NCI-H187 treated with DMSO at 0.1 percent for 48 hours (cell line): ENCODE data around the gene NSF.

Source experiments
- DNase-seq: peaks from one replicate; lab custom pipeline; 2025; lab: John Stamatoyannopoulos, UW

The NSF gene

GRCh38 chr17:46717999-46718398 lies 127.5 kb downstream of the NSF start:
- DNase-seq: no peak

- DNase-seq: no peak
These were observed 129.4 kb downstream of the NSF start for GRCh38 chr17:46719891-46720290.

DNA sequence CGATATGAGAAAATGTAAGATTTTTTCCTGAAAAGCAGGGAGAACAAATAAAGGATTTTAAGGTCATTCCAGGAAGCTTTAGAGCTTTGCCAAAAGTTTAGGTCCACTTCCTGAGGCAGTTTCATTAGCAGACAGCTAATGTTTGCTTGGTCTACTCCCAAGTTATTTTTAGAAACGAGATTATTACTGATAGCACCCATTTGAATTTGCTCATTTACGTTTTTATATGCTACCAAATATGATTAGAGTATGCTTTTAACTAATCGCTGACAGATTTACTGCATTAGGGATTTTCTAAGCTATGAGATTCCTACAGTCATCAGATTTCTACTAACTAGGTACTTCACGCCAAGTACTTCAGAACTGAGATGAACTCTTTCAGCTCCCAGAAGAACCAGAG lies 129.9 kb downstream of the NSF start:
- DNase-seq: no peak

GRCh38 chr17:46722662-46723285 lies 132.3 kb downstream of the NSF start:
- no peak for DNase-seq

DNA sequence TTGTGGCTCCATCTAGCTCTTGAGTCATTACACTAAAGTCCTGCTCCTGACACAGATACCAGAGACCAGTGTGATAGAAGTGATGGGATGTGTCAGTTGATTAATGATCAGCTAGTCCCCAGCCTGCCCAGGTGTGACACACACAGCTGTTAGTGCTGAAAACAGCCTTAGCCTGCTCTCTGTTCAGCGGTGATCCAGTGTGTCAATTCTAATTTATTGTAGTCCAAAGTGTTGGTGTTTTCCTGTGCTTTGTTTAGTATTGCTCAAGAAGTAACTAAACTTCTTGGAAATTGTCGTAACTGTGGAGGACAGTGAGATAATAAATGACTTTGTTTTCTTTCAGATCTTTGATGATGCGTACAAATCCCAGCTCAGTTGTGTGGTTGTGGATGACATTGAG lies 135.7 kb downstream of the NSF start:
- no peak for DNase-seq

DNA sequence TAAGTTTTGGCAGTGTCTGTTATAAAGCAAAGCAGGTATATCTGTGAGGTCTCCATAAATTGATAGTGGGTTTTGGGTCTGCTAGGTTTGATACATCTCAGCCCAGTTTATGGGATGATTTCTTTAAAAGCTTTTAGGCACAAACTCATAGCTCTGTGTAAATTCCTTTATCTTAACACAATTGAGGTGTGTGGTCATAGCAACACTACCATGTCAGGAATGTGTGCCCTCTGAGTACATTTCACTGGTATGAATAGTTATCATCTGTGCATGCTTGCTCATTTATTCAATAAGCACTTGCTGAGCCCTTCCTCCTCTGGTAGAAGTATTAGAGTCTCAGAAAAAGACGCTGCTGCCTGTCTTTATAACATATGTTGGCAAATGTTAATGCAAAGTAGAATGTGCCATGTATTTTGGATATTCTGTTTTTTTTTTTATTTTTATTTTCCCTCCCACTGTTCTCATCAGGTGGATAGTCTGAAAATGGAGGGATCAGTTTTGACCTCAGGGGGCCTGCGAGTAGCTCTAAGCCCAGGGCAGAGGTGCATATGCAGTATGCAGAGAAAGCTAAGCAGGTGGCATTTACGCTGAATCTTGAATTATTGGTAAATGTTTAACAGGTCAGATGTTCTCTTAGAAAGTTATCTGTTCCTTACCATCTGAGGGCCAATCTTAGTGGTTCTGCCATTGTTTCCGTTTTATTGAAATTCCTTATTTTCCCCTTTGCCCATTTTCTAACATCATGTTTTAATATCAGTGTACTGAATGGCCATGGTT lies 137.3 kb downstream of the NSF start:
- DNase-seq: no peak

DNA sequence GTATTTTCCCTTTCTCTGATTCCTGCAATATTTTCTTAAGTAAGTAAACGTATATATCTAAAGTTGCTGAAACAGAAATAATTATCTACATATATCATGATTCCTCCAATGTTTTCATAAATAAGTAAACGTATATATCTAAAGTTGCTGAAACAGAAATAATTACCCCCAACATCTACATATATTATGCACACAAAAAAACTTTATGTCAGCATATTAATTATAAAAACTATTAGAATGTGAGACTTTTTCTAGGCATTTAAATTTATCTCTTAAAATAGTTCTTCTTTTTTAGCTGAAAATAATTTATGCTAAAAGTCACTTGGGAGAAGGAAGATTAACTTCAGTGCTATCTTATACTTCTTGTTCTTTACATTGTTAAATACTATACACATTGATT lies 139.6 kb downstream of the NSF start:
- no peak for DNase-seq

DNA sequence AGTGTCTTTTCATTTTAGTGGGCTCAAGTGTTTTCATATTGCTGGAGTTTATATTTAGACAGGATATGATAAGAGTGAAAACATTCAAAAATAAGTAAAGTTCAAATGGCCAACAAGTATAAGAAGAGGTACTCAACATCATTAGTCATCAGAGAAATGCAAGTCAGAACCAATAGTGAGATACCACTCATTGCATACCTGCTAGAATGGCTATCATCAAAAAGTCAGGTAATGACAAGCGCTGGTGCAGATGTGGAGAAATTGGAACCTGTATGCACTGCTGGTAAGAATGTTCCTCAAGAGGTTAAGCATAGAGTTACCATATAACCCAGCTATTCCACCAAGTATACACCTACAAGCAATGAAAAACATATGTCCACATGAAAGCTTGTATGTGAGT lies 140.2 kb downstream of the NSF start:
- DNase-seq: no peak

GRCh38 chr17:46732160-46732559 lies 141.7 kb downstream of the NSF start:
- no peak for DNase-seq

GRCh38 chr17:46732754-46733398 lies 142.4 kb downstream of the NSF start:
- DNase-seq: no peak

DNA sequence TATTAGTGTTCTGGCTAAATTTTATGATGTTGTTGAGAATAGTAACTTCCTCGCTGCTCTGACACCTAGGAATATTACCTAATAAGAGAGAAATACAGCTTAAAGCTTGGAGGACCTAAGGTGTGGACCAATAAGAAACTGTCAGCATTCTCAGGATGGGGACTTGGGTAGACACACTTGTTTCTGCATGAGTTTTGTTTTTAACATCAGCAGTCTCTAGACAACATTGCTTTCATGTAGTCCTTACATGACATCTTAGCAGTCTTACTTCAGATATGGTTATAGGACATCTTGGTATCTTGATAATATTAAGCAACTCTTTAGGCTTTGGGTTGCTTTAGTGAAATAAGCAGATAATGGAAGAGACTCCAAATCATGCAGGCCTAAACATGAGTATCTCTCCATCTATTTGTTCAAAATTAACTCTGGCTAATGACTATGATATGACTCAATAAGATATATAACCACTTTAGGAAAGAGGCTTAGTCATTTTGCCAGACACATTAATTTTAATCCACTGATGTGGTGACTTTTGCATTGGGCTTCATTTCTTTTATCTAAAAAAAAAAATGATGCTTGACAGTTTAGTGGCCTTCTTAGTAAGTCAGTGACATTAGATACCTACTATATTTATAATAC lies 143.5 kb downstream of the NSF start:
- no peak for DNase-seq

GRCh38 chr17:46736100-46736499 lies 145.6 kb downstream of the NSF start:
- no peak for DNase-seq

GRCh38 chr17:46737326-46737725 lies 146.9 kb downstream of the NSF start:
- DNase-seq: no peak

DNA sequence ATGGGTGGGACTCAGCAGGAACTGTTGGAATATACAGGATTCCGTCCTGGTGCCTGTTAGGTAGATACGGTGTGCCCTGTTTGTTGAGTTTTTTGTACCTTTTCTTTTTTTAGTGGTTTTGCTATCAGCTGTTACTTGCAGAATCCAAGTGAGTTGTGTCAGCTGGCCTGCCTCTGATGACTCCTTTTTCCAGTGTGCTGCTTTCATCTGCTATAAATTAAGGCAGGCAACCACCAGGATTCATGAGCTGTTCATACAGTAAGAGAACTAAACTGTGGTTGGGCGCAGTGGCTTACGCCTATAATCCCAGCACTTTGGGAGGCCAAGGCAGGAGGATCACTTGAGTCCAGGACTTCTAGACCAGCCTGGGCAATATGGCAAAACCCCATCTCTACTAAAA lies 148.1 kb downstream of the NSF start:
- no peak for DNase-seq

- DNase-seq: no peak
These were observed 149.5 kb downstream of the NSF start for GRCh38 chr17:46739982-46740381.

DNA sequence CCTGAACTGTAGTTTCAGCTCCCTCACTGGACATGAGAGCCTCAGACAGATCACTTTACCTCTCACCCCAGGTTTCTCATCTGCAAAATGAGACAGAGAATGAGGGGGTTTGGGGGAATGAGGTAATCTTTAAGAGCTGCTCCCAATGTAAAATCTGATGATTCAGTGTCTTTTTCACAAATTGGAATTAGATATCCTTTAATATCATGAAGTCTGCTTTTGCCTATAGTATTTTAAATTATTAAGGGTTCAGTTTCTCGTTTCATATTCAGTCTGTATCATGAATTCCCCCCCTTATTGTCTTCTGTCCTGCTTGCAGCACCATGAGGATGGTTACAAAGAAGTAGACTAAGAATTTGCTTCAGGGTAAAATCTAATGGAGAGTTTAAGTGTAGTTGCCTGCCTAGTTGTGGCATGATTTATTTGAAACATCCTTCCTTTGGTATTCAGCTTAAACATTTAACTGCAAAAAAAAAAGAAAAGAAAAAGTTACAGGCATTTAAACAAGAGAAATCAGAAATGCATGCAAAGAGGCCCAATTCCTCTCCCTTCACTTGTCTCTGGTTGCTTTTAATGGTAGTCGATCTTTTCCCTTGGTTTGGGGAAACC lies 150.8 kb downstream of the NSF start:
- DNase-seq: no peak

- DNase-seq: no peak
These were observed 152.2 kb downstream of the NSF start for GRCh38 chr17:46742565-46743270.

GRCh38 chr17:46744441-46744840 lies 154.0 kb downstream of the NSF start:
- DNase-seq: no peak

DNA sequence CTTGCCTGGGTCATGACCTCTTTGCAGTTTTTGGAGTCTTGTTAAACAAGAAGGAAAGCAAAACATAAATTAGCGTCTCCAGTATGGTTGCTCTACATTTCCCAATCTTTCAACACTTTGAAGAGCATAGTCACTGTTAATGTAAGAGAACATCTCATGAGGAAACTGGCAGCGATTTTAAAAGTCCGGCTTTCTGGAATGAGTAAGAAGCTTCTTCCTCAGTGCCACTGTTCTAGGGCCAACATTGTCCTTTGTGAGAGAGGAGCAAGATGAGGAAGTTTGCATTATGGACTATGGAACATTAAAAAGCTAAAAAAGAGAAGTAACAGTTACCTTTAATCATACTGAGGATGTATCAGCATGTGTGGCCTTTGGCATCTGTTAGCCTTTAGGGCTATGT lies 154.9 kb downstream of the NSF start:
- no peak for DNase-seq

DNA sequence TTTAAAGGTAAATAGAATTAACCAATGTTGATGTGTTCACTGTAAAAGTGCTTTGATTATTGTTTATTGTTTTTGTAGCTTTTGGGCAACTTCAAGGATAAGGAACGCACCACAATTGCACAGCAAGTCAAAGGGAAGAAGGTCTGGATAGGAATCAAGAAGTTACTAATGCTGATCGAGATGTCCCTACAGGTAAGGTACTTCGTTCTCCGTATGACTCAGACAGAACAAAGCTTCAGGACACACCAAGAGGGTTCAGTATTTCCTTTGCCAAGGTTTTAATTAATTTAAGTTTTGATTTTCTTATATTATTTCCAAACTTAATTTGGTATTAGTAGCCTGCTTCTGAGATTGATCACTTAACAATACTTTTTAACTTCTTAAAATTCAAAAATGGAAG lies 161.0 kb downstream of the NSF start:
- no peak for DNase-seq

DNA sequence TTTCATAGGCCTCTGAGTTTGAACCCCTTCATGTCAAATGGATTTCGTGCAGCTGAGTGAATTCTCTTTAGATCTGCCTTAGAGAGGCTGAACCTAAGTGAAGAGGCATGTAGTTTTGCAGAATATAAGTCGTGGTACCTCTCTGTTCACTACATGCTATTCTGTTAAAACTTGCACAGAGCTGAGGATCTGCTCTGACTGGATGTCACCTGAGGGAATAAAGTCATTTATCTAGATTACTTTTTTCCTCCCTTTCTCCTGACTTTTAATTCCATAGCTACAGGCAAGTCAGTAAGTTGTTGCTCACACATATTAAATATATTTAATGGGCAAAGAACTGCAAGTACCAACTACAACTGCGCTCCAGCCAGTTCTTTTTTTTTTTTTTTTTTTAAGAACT lies 163.3 kb downstream of the NSF start:
- DNase-seq: no peak
